ENCODE results near the gene RFNG. TPM values are rescaled to one million over a fixed set of nuclear protein-coding genes. Genes with fewer than 3 reads are reported as not detected.
A peak's percentile ranks its signal among the peaks of the same experiment; 100 is the strongest.

Gene RFNG
- total and polyA plus RNA-seq, 2 donors (not counting 1 experiment from before 2014, with no cell fraction given), result 30.1 to 44.5 TPM

GRCh38 chr17:82047914-82048570, 3.6 kb downstream of the RFNG start:
- POLR2A ChIA-PET, result no interaction called here

More at GRCh38 chr17:82047914-82048570, 3.6 kb downstream of the RFNG start:
- peaks cover 18 to 24% of the 10 kb centered on the region in 2 donors for H3K4me1 ChIP-seq (ENCODE audit: control insufficient read depth in 2 of 2, insufficient read depth in 2 of 2, low read length in 2 of 2)
- TF ChIP-seq EZH2 (IDR thresholded peaks at IDR 0.05; ENCODE audit: borderline replicate concordance, insufficient read depth, low read depth, low read length, poor library complexity, severe bottlenecking) (no peak), CTCF (IDR thresholded peaks at IDR 0.05) (no peak)
- no peak overlapping the region for H3K9ac ChIP-seq (ENCODE audit: low read length)
- H3K36me3 ChIP-seq (replicated peaks in 1 of 2; ENCODE audit: control extremely low read depth in 1 of 2, control insufficient read depth in 1 of 2, extremely low read depth in 1 of 2, insufficient read depth in 2 of 2, low read length in 1 of 2), result peaks cover 0 to 2% of the 10 kb centered on the region in 2 experiments
- peak overlapping the region; percentile 7 for H3K4me3 Mint-ChIP-seq
- CTCF ChIA-PET, result no interaction called here
- no peak overlapping the region for H2AFZ ChIP-seq (ENCODE audit: insufficient read depth, low read depth, low read length, poor library complexity, severe bottlenecking)
- H3K9me3 ChIP-seq (ENCODE audit: control extremely low read depth in 1 of 3, control insufficient read depth in 2 of 3, insufficient read depth in 1 of 3, low read length in 2 of 3), result no peaks in the 10 kb centered on the region
- H3K9me3 Mint-ChIP-seq (ENCODE audit: insufficient read depth), result no peaks in the 10 kb centered on the region
- H3K27ac Mint-ChIP-seq, result no peak overlapping the region
- H3K79me2 ChIP-seq (ENCODE audit: control insufficient read depth, insufficient read depth, low read length), result peaks cover 19% of the 10 kb centered on the region
- no peaks in the 10 kb centered on the region for H3K27me3 Mint-ChIP-seq
- peaks cover 12% of the 10 kb centered on the region for H3K4me1 Mint-ChIP-seq
- H3K27me3 ChIP-seq (replicated peaks in 1 of 4; ENCODE audit: control extremely low read depth in 1 of 4, control insufficient read depth in 3 of 4, insufficient read depth in 4 of 4, low read length in 3 of 4), result no peaks in the 10 kb centered on the region
- H3K4me2 ChIP-seq (replicated peaks; ENCODE audit: low read depth, low read length, poor library complexity, severe bottlenecking), result no peak overlapping the region
- H4K20me1 ChIP-seq (ENCODE audit: control insufficient read depth, insufficient read depth, low read length, poor library complexity, severe bottlenecking), result peaks cover 10% of the 10 kb centered on the region
- no peak overlapping the region for H3K27ac ChIP-seq (ENCODE audit: low read length in 2 of 2)
- 95% methylated on average over 24 of the region's 25 CpGs for WGBS (ENCODE audit: insufficient coverage)
- intact Hi-C loops (cut with micrococcal nuclease), result no loop called here
- DNase-seq (no peak), ATAC-seq (ENCODE audit: low read depth) (no peak)
- no peak overlapping the region for H3K4me3 ChIP-seq (ENCODE audit: control extremely low read depth in 1 of 5, extremely low read depth in 1 of 5, insufficient read depth in 1 of 5, low read depth in 2 of 5, low read length in 4 of 5)
